HCEC 1CT (cell line): ENCODE measurements around the gene PSMA6.
"Not testable (repeated sequence)": the region's sequence is repeated elsewhere in the genome, so short reads cannot be mapped to it uniquely, and the experiment has no call there.

Experiments used
- DNase-seq: peaks from one replicate; pipeline ENCODE4 v3.0.0-alpha.2; 2017

The PSMA6 gene

GRCh38 chr14:35346738-35347322 lies 54.6 kb downstream of the PSMA6 start:
- no peak for DNase-seq

- no peak for DNase-seq
Measured at GRCh38 chr14:35347323-35348043, 55.3 kb downstream of the PSMA6 start.

GRCh38 chr14:35348044-35348380 lies 55.8 kb downstream of the PSMA6 start:
- DNase-seq: not testable (repeated sequence)

GRCh38 chr14:35349496-35350365 lies 57.5 kb downstream of the PSMA6 start:
- no peak for DNase-seq

GRCh38 chr14:35351497-35351896 lies 59.3 kb downstream of the PSMA6 start:
- DNase-seq: no peak

- no peak for DNase-seq
Measured at GRCh38 chr14:35351897-35352273, 59.7 kb downstream of the PSMA6 start.

- no peak for DNase-seq
Measured at GRCh38 chr14:35352274-35353233, 60.4 kb downstream of the PSMA6 start.

- DNase-seq: no peak
Measured at GRCh38 chr14:35353409-35354172, 61.4 kb downstream of the PSMA6 start.

- not testable (repeated sequence) for DNase-seq
Measured at GRCh38 chr14:35355235-35355634, 63.1 kb downstream of the PSMA6 start.

- no peak for DNase-seq
Measured at GRCh38 chr14:35355981-35356841, 64.0 kb downstream of the PSMA6 start.

- not testable (repeated sequence) for DNase-seq
Measured at GRCh38 chr14:35359655-35360054, 67.5 kb downstream of the PSMA6 start.

- DNase-seq: no peak
Measured at GRCh38 chr14:35361141-35361480, 68.9 kb downstream of the PSMA6 start.

- no peak for DNase-seq
Measured at GRCh38 chr14:35362450-35362849, 70.3 kb downstream of the PSMA6 start.

- no peak for DNase-seq
Measured at GRCh38 chr14:35362911-35363374, 70.8 kb downstream of the PSMA6 start.

GRCh38 chr14:35365130-35366055 lies 73.2 kb downstream of the PSMA6 start:
- peak; percentile 87 for DNase-seq

- peak; percentile 39 for DNase-seq
Measured at GRCh38 chr14:35366056-35366451, 73.9 kb downstream of the PSMA6 start.

- DNase-seq: no peak
Measured at GRCh38 chr14:35366521-35366976, 74.4 kb downstream of the PSMA6 start.

GRCh38 chr14:35367056-35367372 lies 74.8 kb downstream of the PSMA6 start:
- DNase-seq: no peak
